Right lobe of liver (tissue), 6 donors: ENCODE data around the gene CNTD1. TPM values are rescaled to one million over a fixed set of nuclear protein-coding genes. Genes with fewer than 3 reads are reported as not detected.

Experiments
- ATAC-seq, 4 donors: fragments of 200-7000 bp; cut with Tn5 transposase; one replicate each; pipeline ENCODE4 v1.9.1; 2020; ENCODE audit warnings: mild to moderate bottlenecking in 4 of 4, moderate library complexity in 4 of 4
- DNase-seq, 3 donors: peaks; one replicate each; pipeline ENCODE4 v3.0.0-alpha.2; 2020
- H3K27ac ChIP-seq, 3 donors: fragments of 200-600 bp; one replicate each; pipeline ENCODE4 v1.8.0; 2022
- H3K27me3 ChIP-seq, 2 donors: fragments of 200-600 bp; one replicate each; pipeline ENCODE4 v1.8.0; 2022
- H3K36me3 ChIP-seq, 4 donors: fragments of 200-600 bp; sonication (generic) in 1 of 4; one replicate each; pipeline versions ENCODE4 v1.5.1 to v1.8.0; 2017 to 2022; ENCODE audit warnings: control low read depth in 1 of 4
- H3K4me1 ChIP-seq, 4 donors: fragments of 200-600 bp; sonication (generic) in 1 of 4; one replicate each; pipeline versions ENCODE4 v1.5.1 to v1.8.0; 2017 to 2022; ENCODE audit warnings: control low read depth in 1 of 4
- H3K4me3 ChIP-seq, 3 donors: fragments of 200-600 bp; one replicate each; pipeline ENCODE4 v1.8.0; 2022
- H3K9me3 ChIP-seq, 4 donors: fragments of 200-600 bp; sonication (generic) in 1 of 4; one replicate each; pipeline versions ENCODE4 v1.5.1 to v1.8.0; 2017 to 2022; ENCODE audit warnings: control low read depth in 1 of 4
- POLR2A ChIP-seq: fragments of 450-650 bp; IDR thresholded peaks from one replicate; pipeline ENCODE4 v1.6.1; 2017; ENCODE audit warnings: antibody characterized with exemption, mild to moderate bottlenecking
- WGBS: methylation state at CpG from one replicate; pipeline ENCODE4 v1.1.6; 2018; ENCODE audit warnings: low coverage, low lambda C conversion rate; ENCODE audit not compliant: insufficient coverage; ENCODE audit errors: missing lambda C conversion rate; 5-methylcytosine and 5-hydroxymethylcytosine counted together
- intact Hi-C, 2 donors: fragments of 100-400 bp; cut with DNase I; formaldehyde crosslinking; loops; one replicate each; pipeline versions ENCODE4 v1.11.2 to v1.14.1; 2022
- total RNA-seq, 6 experiments: library from RNA; depleted of rRNA in 2 of 6; stranded (reverse); fragments of >200 nt in 2 of 6; fragmentation: NEBNext Ultra II Directional in 3 of 6; extraction: Animal tissue kit (Norgen Biotek cat#: 25700) in 3 of 6; gene quantifications; one replicate each; pipeline versions ENCODE4 v1.1.0 to v1.2.4, GENCODE V29; 2016 to 2023
- TF ChIP-seq, protein P1 (sequence below), 4 donors: fragments of 200-600 bp in 3 of 4; fragments of 450-650 bp in 1 of 4; IDR thresholded peaks; one replicate each; pipeline versions ENCODE4 v1.5.1 to v1.8.0; 2016 to 2022; ENCODE audit warnings: antibody characterized with exemption in 4 of 4, mild to moderate bottlenecking in 2 of 4
- donor health status: DM: no; HTN: yes; CAD: no.
- donor health status: DM: no; HTN: no; CAD: no.
- donor health status: DM: no; HTN: no; CAD: no.
- donor health status: DM: no; HTN: yes; CAD: no.
- donor health status: DM: no; HTN: yes; CAD: no.

The CNTD1 gene
- total RNA-seq, 6 experiments from 2014 or later = 0.15 TPM; not detected in 5

DNA sequence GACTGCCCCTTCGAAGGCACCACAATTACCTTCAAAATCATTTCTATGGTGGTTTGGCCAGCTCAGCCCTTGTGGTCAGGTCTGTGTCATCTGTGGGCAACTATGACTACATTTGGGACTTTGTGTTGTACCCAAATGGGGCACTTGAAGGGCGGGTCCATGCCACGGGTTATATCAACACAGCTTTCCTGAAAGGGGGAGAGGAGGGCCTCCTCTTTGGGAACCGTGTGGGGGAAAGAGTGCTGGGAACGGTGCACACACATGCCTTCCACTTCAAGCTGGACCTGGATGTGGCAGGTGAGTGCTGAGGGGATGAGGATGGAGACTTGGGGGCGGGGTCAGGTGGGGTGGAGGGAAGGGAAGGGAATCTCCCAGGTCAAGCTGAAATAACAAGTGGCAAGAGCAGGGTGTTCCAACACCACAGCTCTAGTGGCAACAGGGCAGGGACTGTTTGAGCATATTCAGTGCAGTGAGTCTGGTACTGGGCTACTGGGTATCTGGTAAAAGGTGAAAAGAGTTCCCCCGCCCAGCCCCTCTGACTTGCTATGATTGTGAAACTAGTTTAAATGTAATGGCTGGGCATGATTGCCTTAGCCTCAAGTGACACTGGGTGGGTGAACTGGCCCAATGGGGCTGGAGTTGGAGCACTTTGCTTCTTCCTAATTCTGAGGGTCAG is 47.4 kb downstream of the CNTD1 start:
- Histone ChIP-seq H3K27me3 (no peaks in the 10 kb centered on the region), H3K4me3 (no peak overlapping the region), H3K4me1 (peaks cover 0 to 17% (median 5%) of the 10 kb centered on the region in 4 donors), H3K36me3 (peaks cover 0 to 39% (median 4%) of the 10 kb centered on the region in 4 donors), H3K27ac (no peak overlapping the region), H3K9me3 (no peaks in the 10 kb centered on the region)
- DNase-seq (no peak), ATAC-seq (no peak)
- intact Hi-C loops = loop anchor here in 1 of 2 donors (5.0 kb wide), 2 partner anchors 71 to 86 kb away; no protein-coding TSS in a partner anchor
- TF ChIP-seq POLR2A = no peak
- TF ChIP-seq, protein P1, sequence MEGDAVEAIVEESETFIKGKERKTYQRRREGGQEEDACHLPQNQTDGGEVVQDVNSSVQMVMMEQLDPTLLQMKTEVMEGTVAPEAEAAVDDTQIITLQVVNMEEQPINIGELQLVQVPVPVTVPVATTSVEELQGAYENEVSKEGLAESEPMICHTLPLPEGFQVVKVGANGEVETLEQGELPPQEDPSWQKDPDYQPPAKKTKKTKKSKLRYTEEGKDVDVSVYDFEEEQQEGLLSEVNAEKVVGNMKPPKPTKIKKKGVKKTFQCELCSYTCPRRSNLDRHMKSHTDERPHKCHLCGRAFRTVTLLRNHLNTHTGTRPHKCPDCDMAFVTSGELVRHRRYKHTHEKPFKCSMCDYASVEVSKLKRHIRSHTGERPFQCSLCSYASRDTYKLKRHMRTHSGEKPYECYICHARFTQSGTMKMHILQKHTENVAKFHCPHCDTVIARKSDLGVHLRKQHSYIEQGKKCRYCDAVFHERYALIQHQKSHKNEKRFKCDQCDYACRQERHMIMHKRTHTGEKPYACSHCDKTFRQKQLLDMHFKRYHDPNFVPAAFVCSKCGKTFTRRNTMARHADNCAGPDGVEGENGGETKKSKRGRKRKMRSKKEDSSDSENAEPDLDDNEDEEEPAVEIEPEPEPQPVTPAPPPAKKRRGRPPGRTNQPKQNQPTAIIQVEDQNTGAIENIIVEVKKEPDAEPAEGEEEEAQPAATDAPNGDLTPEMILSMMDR (IDR thresholded peaks at IDR 0.05) = no peak
- 52% methylated on average over 4 of the region's 7 CpGs for WGBS

DNA sequence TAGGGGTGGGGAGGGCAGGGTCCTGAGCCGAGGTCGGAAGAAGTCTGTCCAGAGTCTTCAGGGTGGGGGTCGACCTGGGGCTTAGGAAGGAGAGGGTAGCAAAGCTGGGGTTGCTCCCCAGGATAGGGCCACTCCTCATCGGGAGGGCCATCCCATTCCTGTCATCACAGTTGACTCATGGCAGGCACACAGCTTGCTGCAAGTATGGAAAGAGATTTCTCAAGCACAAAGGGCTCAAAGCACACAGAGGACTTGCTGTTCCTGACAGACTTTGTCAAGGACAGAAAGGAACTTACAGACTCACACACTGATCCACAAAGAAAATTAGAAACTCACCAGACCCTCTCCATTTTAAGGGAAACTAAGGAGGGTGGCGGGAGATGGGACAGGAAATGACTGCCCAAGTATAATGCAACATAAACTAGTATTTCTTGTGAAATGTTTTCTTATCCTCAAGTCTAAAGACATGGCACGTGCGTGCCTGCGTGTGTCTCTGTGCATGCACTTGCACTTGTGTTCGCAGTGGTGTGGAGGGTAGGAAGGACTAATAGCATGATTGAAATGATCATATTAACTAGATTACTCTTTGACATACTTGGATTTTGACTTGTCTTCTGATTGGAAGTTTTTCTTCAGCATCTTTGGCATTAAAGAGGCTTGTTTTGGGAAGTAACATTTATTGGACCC is 48.1 kb downstream of the CNTD1 start:
- no peak for TF ChIP-seq POLR2A
- TF ChIP-seq, protein P1 (IDR thresholded peaks at IDR 0.05) = no peak
- WGBS = 61% methylated on average over 6 of the region's 9 CpGs
- Histone ChIP-seq H3K36me3 (peaks cover 0 to 32% (median 4%) of the 10 kb centered on the region in 4 donors), H3K27me3 (no peaks in the 10 kb centered on the region), H3K9me3 (no peaks in the 10 kb centered on the region), H3K27ac (no peak overlapping the region), H3K4me3 (no peak overlapping the region), H3K4me1 (peaks cover 0 to 17% (median 5%) of the 10 kb centered on the region in 4 donors)
- ATAC-seq (peak in 1 of 4 donors; percentile 8), DNase-seq (no peak)
- intact Hi-C loops = loop anchor here in 1 of 2 donors (5.0 kb wide), 2 partner anchors 71 to 86 kb away; no protein-coding TSS in a partner anchor

DNA sequence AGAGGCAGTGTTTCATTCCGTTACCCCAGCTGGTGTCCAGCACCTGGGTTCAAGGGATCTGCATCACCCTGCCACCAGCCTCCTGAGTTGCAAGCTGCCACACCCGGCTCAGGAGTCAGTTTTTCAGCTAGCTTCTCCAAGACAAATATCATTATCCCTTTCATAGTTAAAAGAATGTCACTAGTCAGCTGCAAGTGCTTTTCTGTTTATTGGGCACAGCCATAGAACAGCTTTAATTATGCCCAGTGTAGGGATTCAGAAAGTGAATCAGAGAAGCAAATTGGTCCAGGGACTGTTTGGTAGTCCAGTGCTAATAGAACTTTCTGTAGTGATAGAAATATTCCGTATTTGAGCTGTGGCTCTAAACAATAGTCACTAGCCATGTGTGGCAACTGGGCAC is 49.4 kb downstream of the CNTD1 start:
- H3K36me3 ChIP-seq = peaks cover 0 to 19% (median 4%) of the 10 kb centered on the region in 4 donors
- intact Hi-C loops = loop anchor here in 1 of 2 donors (5.0 kb wide), 2 partner anchors 69 to 84 kb away; no protein-coding TSS in a partner anchor
- no peaks in the 10 kb centered on the region for H3K27me3 ChIP-seq
- no peak overlapping the region for H3K4me3 ChIP-seq
- peaks cover 0 to 17% (median 5%) of the 10 kb centered on the region in 4 donors for H3K4me1 ChIP-seq
- 94% methylated on average over 2 of the region's 3 CpGs for WGBS
- no peak for ATAC-seq
- DNase-seq = no peak
- TF ChIP-seq POLR2A = no peak
- TF ChIP-seq, protein P1 (IDR thresholded peaks at IDR 0.05) = no peak
- H3K27ac ChIP-seq = no peak overlapping the region
- no peaks in the 10 kb centered on the region for H3K9me3 ChIP-seq

DNA sequence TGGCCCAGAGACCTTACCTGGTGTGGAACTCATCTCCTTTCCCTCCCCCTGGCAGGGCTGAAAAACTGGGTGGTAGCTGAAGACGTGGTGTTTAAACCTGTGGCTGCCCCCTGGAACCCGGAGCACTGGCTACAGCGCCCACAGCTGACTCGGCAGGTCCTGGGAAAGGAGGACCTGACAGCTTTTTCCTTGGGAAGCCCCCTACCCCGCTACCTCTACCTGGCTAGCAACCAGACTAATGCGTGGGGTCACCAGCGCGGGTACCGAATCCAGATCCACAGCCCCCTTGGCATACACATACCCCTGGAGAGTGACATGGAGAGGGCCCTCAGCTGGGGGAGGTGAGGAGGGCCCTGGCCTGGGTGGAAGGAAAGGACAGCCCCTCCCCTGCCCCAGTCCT is 50.4 kb downstream of the CNTD1 start:
- H3K27ac ChIP-seq = no peak overlapping the region
- TF ChIP-seq, protein P1 (IDR thresholded peaks at IDR 0.05) = no peak
- no peak for TF ChIP-seq POLR2A
- no CpG with 5 or more reads among the region's 9 CpGs for WGBS
- no peak for ATAC-seq
- no peak for DNase-seq
- H3K27me3 ChIP-seq = no peaks in the 10 kb centered on the region
- H3K36me3 ChIP-seq = peaks cover 0 to 14% (median 3%) of the 10 kb centered on the region in 4 donors
- H3K9me3 ChIP-seq = no peaks in the 10 kb centered on the region
- H3K4me1 ChIP-seq = peaks cover 0 to 17% (median 5%) of the 10 kb centered on the region in 4 donors
- intact Hi-C loops = loop anchor here in 1 of 2 donors (5.0 kb wide), 2 partner anchors 68 to 83 kb away; no protein-coding TSS in a partner anchor
- H3K4me3 ChIP-seq = no peak overlapping the region
